OCI-LY1 (cell line): ENCODE data around the gene WNK4.

Experiments
- CTCF ChIP-seq: fragments of 200-600 bp; sonication (generic), shearing (Covaris generic); IDR thresholded peaks from 2 replicates; pipeline ENCODE4 v1.5.1; 2017; ENCODE audit warnings: mild to moderate bottlenecking, antibody characterized with exemption, low read length, moderate library complexity, mixed read lengths
- EZH2 ChIP-seq: fragments of 200-600 bp; sonication (generic), shearing (Covaris generic); IDR thresholded peaks from 2 replicates; pipeline ENCODE4 v1.8.0; 2017; ENCODE audit warnings: borderline replicate concordance, mixed run types, mild to moderate bottlenecking, antibody characterized with exemption, low read length, moderate library complexity, mixed read lengths

GRCh38 chr17:42780851-42781638, 635 bp downstream of the WNK4 start:
- TF ChIP-seq CTCF (no peak), EZH2 (no peak)
